ENCODE results near the gene ITPRIP. TPM values are rescaled to one million over a fixed set of nuclear protein-coding genes. Genes with fewer than 3 reads are reported as not detected.

Gene ITPRIP
- total and polyA plus RNA-seq, 10 donors, result 7.2 to 37.8 (median 28.2) TPM

DNA sequence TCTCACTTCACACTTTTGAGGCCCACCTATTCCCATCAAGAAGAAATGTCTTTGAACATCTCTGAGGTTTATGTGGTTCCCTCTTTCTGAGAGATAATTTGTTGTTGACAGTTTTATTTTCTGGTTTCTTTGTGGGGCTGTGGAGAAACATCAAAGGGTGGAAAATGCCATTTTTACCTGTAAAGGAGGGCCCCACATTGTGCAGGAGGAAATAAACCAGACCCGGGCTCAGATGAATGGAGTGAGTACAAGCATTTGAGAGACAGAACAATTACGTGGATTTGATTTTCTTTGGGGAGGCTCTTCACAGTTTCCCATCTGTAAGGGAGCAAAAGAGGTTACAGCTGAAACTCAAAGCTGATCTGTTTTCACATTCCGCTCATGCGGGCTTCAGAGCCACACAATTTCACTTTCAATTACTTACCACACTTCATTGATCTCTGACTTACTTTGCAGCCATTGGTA lies 29.8 kb downstream of the ITPRIP start:
- TF ChIP-seq, protein P1, sequence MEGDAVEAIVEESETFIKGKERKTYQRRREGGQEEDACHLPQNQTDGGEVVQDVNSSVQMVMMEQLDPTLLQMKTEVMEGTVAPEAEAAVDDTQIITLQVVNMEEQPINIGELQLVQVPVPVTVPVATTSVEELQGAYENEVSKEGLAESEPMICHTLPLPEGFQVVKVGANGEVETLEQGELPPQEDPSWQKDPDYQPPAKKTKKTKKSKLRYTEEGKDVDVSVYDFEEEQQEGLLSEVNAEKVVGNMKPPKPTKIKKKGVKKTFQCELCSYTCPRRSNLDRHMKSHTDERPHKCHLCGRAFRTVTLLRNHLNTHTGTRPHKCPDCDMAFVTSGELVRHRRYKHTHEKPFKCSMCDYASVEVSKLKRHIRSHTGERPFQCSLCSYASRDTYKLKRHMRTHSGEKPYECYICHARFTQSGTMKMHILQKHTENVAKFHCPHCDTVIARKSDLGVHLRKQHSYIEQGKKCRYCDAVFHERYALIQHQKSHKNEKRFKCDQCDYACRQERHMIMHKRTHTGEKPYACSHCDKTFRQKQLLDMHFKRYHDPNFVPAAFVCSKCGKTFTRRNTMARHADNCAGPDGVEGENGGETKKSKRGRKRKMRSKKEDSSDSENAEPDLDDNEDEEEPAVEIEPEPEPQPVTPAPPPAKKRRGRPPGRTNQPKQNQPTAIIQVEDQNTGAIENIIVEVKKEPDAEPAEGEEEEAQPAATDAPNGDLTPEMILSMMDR (IDR thresholded peaks at IDR 0.05 in 8 of 11, conservative IDR thresholded peaks at IDR 0.05 in 3 of 11), result no peak
- no peak for TF ChIP-seq POLR2A (IDR thresholded peaks at IDR 0.05)
- no peak for TF ChIP-seq POLR2AphosphoS5 (IDR thresholded peaks at IDR 0.05)
- DNase-seq, result no peak
- intact Hi-C loops (cut with DNase I; ENCODE audit: low total_unique reads), result no loop called here
- H3K36me3 ChIP-seq, result peaks cover 0 to 58% (median 17%) of the 10 kb centered on the region in 6 donors
- no peaks in the 10 kb centered on the region for H3K27me3 ChIP-seq (replicated peaks in 1 of 7)
- H3K4me3 ChIP-seq, result no peak overlapping the region
- H3K4me1 ChIP-seq, result peaks cover 10 to 95% (median 42%) of the 10 kb centered on the region in 6 donors
- H3K9me3 ChIP-seq, result no peaks in the 10 kb centered on the region
- WGBS, 5 donors, result 42 to 64% (median 49%) methylated on average over 4 of the region's 4 CpGs
- peak overlapping the region in 7 of 8 donors; percentile 4 to 63 (median 25) for H3K27ac ChIP-seq

DNA sequence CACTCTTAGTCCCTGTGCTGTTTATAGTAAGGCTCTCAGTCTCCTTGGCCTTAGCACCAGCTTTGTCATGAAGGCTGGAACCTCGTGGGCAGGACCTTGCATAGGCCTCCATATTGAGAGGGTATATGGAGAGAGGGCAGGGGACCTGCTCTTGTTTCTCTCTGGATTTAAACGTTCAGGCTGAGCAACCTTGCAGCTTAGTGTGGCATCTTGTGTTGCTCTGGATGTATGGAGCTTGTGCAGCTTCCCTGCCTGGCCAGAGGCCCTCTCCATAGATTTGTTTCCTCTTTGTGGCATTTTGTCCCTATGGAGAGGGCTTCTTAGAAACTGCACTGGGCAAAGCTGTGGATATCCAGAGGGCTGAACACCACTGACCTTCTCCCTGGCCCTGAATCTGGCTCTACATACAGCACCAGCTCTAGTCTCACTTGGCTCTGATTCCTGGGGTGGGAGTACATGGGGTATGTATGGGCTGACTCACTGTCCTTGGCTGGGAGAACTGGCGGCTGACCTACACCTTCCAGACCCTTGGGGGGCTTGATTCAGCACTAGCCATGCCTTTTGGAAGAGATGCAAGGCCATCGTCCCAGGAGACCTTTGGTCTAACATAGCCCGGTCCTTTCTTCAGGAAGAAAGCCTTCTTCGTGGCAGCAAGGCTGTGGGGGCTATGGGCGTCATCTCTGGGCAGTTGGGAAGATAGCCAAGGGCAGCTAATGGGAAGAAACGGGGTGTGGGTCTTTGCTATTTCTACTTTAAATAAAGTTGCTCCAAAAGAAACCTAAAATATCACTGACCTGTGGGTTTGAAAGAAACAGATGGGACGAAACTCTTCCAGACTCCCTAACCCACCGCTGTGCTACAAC lies 30.5 kb downstream of the ITPRIP start:
- no peak for TF ChIP-seq POLR2A (IDR thresholded peaks at IDR 0.05)
- no peak for TF ChIP-seq POLR2AphosphoS5 (IDR thresholded peaks at IDR 0.05)
- TF ChIP-seq, protein P1 (IDR thresholded peaks at IDR 0.05 in 8 of 11, conservative IDR thresholded peaks at IDR 0.05 in 3 of 11), result no peak
- peaks cover 10 to 96% (median 43%) of the 10 kb centered on the region in 6 donors for H3K4me1 ChIP-seq
- no peak overlapping the region for H3K4me3 ChIP-seq
- 72 to 76% (median 73%) methylated on average over 10 of the region's 10 CpGs for WGBS, 5 donors
- H3K27ac ChIP-seq, result peak overlapping the region in 5 of 8 donors; percentile 14 to 63 (median 47)
- H3K27me3 ChIP-seq (replicated peaks in 1 of 7), result no peaks in the 10 kb centered on the region
- intact Hi-C loops (cut with DNase I; ENCODE audit: low total_unique reads), result no loop called here
- no peak for DNase-seq
- H3K36me3 ChIP-seq, result peaks cover 0 to 52% (median 10%) of the 10 kb centered on the region in 6 donors
- H3K9me3 ChIP-seq, result no peaks in the 10 kb centered on the region

DNA sequence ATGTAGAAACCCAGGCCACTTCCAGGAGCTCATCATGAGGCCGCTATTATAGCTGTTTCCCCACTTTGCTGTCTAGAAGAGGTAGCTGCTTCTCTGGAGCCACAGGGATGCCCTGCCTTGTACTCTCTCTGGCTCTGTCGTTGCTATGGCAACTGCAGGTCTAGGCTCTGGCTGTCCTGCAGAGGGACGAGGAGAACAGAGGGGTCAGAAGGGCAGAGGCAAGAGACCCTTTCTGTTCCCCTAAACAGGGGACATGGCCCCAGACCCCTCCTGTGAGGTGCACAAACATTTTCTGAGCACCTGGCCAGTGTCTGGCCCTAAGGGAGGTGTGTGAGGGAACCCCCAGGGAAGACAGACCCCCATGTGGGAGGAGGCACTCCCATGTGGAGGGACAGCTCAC lies 31.4 kb downstream of the ITPRIP start:
- H3K27me3 ChIP-seq (replicated peaks in 1 of 7), result no peaks in the 10 kb centered on the region
- peaks cover 0 to 2% (median 0%) of the 10 kb centered on the region in 8 donors for H3K9me3 ChIP-seq
- 51 to 88% (median 82%) methylated on average over 2 to 3 of the region's 3 CpGs for WGBS, 5 donors
- no peak for DNase-seq
- peaks cover 0 to 42% (median 4%) of the 10 kb centered on the region in 6 donors for H3K36me3 ChIP-seq
- TF ChIP-seq, protein P1 (IDR thresholded peaks at IDR 0.05 in 8 of 11, conservative IDR thresholded peaks at IDR 0.05 in 3 of 11), result no peak
- TF ChIP-seq POLR2A (IDR thresholded peaks at IDR 0.05), result no peak
- TF ChIP-seq POLR2AphosphoS5 (IDR thresholded peaks at IDR 0.05), result no peak
- peaks cover 10 to 89% (median 40%) of the 10 kb centered on the region in 6 donors for H3K4me1 ChIP-seq
- intact Hi-C loops (cut with DNase I; ENCODE audit: low total_unique reads), result no loop called here
- H3K4me3 ChIP-seq, result no peak overlapping the region
- peak overlapping the region in 3 of 8 donors; percentile 18 to 51 (median 47) for H3K27ac ChIP-seq

DNA sequence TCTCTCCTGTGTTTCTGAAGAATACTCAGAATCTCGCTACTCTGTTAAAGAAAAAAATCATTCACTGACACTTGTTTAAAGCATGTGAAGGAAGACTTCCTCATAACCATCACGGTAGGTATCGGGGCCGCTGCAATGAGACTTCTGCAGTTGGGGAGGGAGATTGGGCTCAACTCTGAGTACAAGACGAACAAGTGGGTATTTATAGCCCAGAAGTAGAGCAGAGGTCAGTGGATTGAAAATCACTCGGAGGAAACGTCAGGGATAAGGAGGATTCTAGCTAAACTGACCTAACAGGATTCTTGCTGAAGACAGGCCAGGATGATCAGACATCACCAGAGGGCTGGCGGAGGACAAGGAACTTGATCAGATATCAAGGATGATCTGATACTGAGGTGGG lies 33.3 kb downstream of the ITPRIP start:
- Histone ChIP-seq H3K27ac (peak overlapping the region in 3 of 8 donors; percentile 15 to 51 (median 47)), H3K36me3 (peaks cover 0 to 23% (median 0%) of the 10 kb centered on the region in 6 donors), H3K27me3 (replicated peaks in 1 of 7) (peaks cover 0 to 6% (median 0%) of the 10 kb centered on the region in 7 donors), H3K4me1 (peaks cover 10 to 88% (median 46%) of the 10 kb centered on the region in 6 donors), H3K9me3 (peaks cover 0 to 4% (median 0%) of the 10 kb centered on the region in 8 donors), H3K4me3 (no peak overlapping the region)
- DNase-seq, result no peak
- peak in 1 of 3 donors; percentile 35 for TF ChIP-seq POLR2AphosphoS5 (IDR thresholded peaks at IDR 0.05)
- TF ChIP-seq POLR2A (IDR thresholded peaks at IDR 0.05), result no peak
- TF ChIP-seq, protein P1 (IDR thresholded peaks at IDR 0.05 in 8 of 11, conservative IDR thresholded peaks at IDR 0.05 in 3 of 11), result no peak
- intact Hi-C loops (cut with DNase I; ENCODE audit: low total_unique reads), result loop anchor here (2.0 kb wide), 1 partner anchor 46 kb away; no protein-coding TSS in a partner anchor
- WGBS, 5 donors, result 65 to 82% (median 77%) methylated on average over 8 of the region's 8 CpGs

Measured in spleen (tissue), 11 donors.